ENCODE data around the gene AKAP6. TPM values are rescaled to one million over a fixed set of nuclear protein-coding genes. Genes with fewer than 3 reads are reported as not detected.

The AKAP6 gene
- total RNA-seq, 4 donors from 2014 or later = 2.0 to 11.0 (median 4.2) TPM

DNA sequence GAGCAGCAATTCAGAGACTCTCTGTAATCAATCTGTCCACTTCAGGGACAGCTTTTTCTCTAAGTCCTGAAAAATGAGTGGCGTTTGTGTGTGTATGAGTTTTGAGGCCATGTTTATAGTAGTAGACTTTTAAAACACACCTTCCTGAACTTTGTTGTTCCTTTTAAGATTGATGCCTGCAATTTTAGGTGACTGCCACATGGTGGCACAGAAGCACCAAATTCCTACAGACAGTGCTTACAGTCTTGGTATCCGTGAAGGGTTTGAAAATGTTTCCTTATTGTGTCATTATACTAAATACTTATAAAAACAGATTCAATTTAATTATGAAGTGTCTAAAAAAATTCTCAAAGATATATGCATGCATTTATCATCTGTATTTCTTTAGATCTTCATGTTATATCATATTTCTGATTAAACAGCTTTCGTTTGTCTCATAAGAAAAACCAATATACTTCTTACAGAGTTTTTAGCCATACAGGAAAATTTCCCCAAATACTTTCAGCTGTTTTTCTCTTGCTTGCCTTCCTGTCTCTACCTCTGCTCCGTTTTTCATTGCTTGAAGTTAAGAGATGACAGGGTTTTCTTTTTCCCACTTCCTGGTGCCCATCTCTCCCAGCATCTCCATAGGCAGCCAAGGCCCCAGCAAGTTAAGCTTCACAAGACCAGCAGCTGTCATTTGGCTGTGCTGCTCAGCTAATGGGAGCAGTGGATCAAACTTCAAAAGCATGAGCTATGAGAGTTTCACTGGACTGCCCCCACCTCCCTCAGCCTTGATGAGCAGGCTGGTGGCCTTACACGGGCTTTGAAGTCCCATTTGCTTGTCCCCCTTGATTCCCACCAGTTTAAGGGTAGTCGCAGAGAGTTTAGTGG, 259.6 kb downstream of the AKAP6 start:
- TF ChIP-seq, protein P1, sequence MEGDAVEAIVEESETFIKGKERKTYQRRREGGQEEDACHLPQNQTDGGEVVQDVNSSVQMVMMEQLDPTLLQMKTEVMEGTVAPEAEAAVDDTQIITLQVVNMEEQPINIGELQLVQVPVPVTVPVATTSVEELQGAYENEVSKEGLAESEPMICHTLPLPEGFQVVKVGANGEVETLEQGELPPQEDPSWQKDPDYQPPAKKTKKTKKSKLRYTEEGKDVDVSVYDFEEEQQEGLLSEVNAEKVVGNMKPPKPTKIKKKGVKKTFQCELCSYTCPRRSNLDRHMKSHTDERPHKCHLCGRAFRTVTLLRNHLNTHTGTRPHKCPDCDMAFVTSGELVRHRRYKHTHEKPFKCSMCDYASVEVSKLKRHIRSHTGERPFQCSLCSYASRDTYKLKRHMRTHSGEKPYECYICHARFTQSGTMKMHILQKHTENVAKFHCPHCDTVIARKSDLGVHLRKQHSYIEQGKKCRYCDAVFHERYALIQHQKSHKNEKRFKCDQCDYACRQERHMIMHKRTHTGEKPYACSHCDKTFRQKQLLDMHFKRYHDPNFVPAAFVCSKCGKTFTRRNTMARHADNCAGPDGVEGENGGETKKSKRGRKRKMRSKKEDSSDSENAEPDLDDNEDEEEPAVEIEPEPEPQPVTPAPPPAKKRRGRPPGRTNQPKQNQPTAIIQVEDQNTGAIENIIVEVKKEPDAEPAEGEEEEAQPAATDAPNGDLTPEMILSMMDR (IDR thresholded peaks at IDR 0.05) = no peak
- TF ChIP-seq POLR2AphosphoS5 (IDR thresholded peaks at IDR 0.05) = no peak
- no peak for TF ChIP-seq EP300 (IDR thresholded peaks at IDR 0.05)
- no peak for TF ChIP-seq POLR2A (IDR thresholded peaks at IDR 0.05)
- H3K36me3 ChIP-seq = no peaks in the 10 kb centered on the region
- WGBS = 77% methylated on average over 6 of the region's 6 CpGs
- H3K27ac ChIP-seq = no peak overlapping the region
- peaks cover 7% of the 10 kb centered on the region for H3K4me1 ChIP-seq
- H3K4me3 ChIP-seq = no peak overlapping the region
- H3K27me3 ChIP-seq = no peaks in the 10 kb centered on the region
- DNase-seq (ENCODE audit: low spot score in 2 of 2) = no peak
- no peaks in the 10 kb centered on the region for H3K9me3 ChIP-seq

DNA sequence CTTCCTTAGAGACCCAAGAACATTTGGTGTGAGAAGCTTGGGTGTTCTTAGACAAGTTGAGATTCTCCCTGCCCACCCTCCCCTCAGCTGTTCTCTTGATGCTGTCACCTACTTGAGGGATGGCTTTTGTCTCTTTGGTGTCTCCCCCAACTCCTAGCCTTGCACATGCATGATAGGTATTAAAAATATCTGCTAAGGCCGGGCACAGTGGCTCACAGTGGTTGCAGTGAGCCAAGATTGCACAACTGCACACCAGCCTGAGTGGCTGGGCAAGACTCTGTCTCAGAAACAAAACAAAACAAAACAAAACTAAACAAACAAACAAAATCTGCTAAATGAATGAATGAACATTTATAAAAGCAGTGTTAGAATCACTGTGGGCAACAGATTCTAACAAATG, 261.1 kb downstream of the AKAP6 start:
- Histone ChIP-seq H3K27ac (no peak overlapping the region), H3K36me3 (no peaks in the 10 kb centered on the region), H3K27me3 (no peaks in the 10 kb centered on the region), H3K4me1 (peaks cover 18% of the 10 kb centered on the region), H3K4me3 (no peak overlapping the region), H3K9me3 (no peaks in the 10 kb centered on the region)
- WGBS = 58% methylated on average over 1 of the region's 1 CpG
- TF ChIP-seq EP300 (IDR thresholded peaks at IDR 0.05) = no peak
- no peak for DNase-seq (ENCODE audit: low spot score in 2 of 2)

DNA sequence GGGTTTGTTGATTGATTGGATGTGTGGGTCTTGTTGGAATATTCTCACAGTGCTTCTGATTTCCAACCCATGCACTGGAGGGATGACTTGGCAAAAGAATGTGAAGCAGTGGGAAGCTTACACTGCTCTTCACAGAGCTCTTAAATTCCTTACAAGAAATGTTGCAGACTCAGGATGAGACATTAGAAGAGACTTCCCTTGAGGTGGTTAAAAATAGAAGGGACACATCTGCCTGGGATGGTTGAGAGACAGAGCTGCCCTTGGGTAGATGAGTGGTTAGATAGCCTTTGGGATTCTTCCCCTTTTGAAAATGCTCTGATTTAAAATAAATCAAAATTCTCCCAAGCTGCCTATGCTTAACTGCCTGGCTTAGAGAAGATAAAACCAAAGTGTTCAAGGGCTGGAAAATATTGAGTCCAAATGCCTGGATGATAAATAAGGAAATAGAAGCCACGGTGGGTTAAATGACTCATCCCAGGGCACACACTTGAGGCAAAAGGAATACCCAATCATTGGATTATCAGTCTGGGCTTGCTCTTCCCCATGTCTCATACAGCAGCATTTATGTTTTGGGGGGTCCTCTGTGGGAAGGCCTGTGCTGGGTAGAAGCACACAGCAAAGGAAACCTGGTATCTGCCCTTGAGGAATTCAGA, 264.3 kb downstream of the AKAP6 start:
- TF ChIP-seq EP300 (IDR thresholded peaks at IDR 0.05) (no peak), POLR2AphosphoS5 (IDR thresholded peaks at IDR 0.05) (no peak), POLR2A (IDR thresholded peaks at IDR 0.05) (no peak)
- TF ChIP-seq, protein P1 (IDR thresholded peaks at IDR 0.05) = no peak
- H3K27ac ChIP-seq = no peak overlapping the region
- 18% methylated on average over 1 of the region's 1 CpG for WGBS
- H3K4me3 ChIP-seq = no peak overlapping the region
- DNase-seq (ENCODE audit: low spot score in 2 of 2) = no peak
- H3K27me3 ChIP-seq = no peaks in the 10 kb centered on the region
- H3K36me3 ChIP-seq = no peaks in the 10 kb centered on the region
- no peaks in the 10 kb centered on the region for H3K9me3 ChIP-seq
- H3K4me1 ChIP-seq = peaks cover 20% of the 10 kb centered on the region

DNA sequence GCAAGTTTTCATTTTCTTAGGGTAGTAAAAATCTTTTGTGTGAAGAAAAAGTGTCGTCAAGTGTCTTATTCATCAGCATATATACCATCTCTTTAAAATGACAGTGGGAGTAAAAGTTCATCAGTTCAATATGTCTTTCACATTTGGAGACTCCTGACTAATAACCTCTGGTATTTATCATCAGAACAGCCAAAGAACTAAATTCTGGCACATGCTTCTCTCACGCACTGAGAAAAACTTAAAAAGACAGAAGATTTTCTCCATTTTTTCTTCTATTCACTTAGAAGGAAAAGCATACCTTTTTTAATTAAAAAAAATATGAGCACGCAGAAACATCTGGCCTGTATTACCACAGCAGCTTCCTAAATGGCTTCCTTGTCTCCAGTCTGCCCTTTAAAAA, 265.7 kb downstream of the AKAP6 start:
- H3K27me3 ChIP-seq = no peaks in the 10 kb centered on the region
- no peak overlapping the region for H3K27ac ChIP-seq

DNA sequence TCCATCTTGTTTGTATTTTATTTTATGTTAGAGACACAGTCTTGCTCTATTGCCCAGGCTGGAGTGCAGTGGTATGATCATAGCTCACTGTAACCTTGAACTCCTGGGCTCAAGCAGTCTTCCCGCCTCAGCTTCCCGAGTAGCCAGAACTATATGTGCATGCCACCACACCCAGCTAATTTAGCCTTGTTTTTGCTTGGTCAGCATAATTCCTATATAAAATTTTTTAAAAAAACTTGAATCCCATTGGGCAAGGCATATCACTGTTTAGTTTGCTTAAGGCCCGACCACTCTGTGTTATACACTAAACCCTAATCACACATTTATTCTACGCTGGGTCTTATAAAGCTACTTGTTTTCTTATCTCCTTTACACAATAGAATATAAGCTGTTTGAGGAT, 266.4 kb downstream of the AKAP6 start:
- H3K4me1 ChIP-seq = peaks cover 20% of the 10 kb centered on the region
- WGBS = 95% methylated on average over 4 of the region's 4 CpGs
- no peak overlapping the region for H3K4me3 ChIP-seq
- H3K9me3 ChIP-seq = no peaks in the 10 kb centered on the region
- H3K27me3 ChIP-seq = no peaks in the 10 kb centered on the region
- TF ChIP-seq POLR2A (IDR thresholded peaks at IDR 0.05) = no peak
- TF ChIP-seq, protein P1 (IDR thresholded peaks at IDR 0.05) = no peak
- no peak for TF ChIP-seq EP300 (IDR thresholded peaks at IDR 0.05)
- TF ChIP-seq POLR2AphosphoS5 (IDR thresholded peaks at IDR 0.05) = no peak
- DNase-seq (ENCODE audit: low spot score in 2 of 2) = no peak
- H3K27ac ChIP-seq = no peak overlapping the region
- no peaks in the 10 kb centered on the region for H3K36me3 ChIP-seq

More for the DNA sequence above, 265.7 kb downstream of the AKAP6 start:
- H3K36me3 ChIP-seq = no peaks in the 10 kb centered on the region
- peaks cover 20% of the 10 kb centered on the region for H3K4me1 ChIP-seq
- H3K4me3 ChIP-seq = no peak overlapping the region
- no peaks in the 10 kb centered on the region for H3K9me3 ChIP-seq
- 55% methylated on average over 3 of the region's 3 CpGs for WGBS
- DNase-seq (ENCODE audit: low spot score in 2 of 2) = no peak
- TF ChIP-seq POLR2A (IDR thresholded peaks at IDR 0.05) (no peak), POLR2AphosphoS5 (IDR thresholded peaks at IDR 0.05) (no peak), EP300 (IDR thresholded peaks at IDR 0.05) (no peak)
- TF ChIP-seq, protein P1 (IDR thresholded peaks at IDR 0.05) = no peak
